Uterus (tissue), 2 donors: ENCODE data around the gene SERPINA12.

Experiments used
- CTCF ChIP-seq, 4 experiments: fragments of 200-600 bp in 2 of 4; fragments of 450-650 bp in 2 of 4; sonication (generic) in 2 of 4; IDR thresholded peaks; one replicate each; pipeline ENCODE4 v1.5.1; 2016 to 2019; ENCODE audit warnings: antibody characterized with exemption in 4 of 4, mild to moderate bottlenecking in 2 of 4, moderate library complexity in 1 of 4
- POLR2A ChIP-seq, 2 donors: fragments of 450-650 bp; IDR thresholded peaks; one replicate each; pipeline ENCODE4 v1.6.1; 2016; ENCODE audit warnings: antibody characterized with exemption in 2 of 2, mild to moderate bottlenecking in 1 of 2, moderate library complexity in 1 of 2

- TF ChIP-seq CTCF (IDR thresholded peaks at IDR 0.05): no peak
- no peak for TF ChIP-seq POLR2A (IDR thresholded peaks at IDR 0.05)
Measured at GRCh38 chr14:94478420-94478819, 30.8 kb downstream of the SERPINA12 start.
